Iris pigment epithelial cell (primary cell): ENCODE data around the gene PRSS27.
"Not testable (repeated sequence)": the region's sequence is repeated elsewhere in the genome, so short reads cannot be mapped to it uniquely, and the experiment has no call there.

Experiments used
- DNase-seq: peaks from one replicate; pipeline ENCODE4 v3.0.0-alpha.2; 2011; ENCODE audit warnings: low read depth

PRSS27 gene

DNA sequence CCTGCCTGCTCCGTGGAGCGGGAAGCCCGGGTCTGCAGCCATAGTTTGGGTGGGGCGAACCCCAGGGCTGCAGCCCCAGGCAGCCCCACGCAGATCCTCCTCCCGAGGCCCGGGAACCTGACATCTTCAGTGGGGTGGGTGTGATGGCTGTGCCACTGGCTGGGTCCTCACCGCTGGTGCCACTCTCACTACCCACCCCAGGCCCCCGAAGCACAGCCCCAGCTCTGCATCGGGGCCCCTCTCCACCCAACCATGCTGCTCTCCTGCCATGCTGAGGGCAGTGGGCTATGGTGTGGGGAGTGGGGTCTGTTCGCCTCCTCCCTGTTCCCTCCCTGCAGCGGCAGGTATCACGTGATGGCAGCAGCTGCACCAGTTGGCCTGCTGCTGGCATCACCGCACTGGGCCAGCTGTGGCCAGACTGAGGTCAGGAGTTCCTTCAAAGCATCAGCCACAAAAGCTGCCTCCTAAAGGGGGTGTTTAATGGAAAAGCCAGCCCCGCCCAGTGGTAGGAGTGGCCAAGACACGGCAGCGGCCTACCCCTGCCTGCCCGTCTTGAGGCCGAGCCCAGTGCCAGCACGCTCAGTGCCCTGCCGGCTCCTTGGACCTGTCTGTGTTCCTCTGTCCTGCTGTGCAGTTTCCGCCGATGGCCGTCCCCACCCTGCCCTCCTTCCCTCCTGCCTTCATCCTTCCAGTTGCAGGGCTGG is 26.9 kb downstream of the PRSS27 start:
- DNase-seq = peak; percentile 35

DNA sequence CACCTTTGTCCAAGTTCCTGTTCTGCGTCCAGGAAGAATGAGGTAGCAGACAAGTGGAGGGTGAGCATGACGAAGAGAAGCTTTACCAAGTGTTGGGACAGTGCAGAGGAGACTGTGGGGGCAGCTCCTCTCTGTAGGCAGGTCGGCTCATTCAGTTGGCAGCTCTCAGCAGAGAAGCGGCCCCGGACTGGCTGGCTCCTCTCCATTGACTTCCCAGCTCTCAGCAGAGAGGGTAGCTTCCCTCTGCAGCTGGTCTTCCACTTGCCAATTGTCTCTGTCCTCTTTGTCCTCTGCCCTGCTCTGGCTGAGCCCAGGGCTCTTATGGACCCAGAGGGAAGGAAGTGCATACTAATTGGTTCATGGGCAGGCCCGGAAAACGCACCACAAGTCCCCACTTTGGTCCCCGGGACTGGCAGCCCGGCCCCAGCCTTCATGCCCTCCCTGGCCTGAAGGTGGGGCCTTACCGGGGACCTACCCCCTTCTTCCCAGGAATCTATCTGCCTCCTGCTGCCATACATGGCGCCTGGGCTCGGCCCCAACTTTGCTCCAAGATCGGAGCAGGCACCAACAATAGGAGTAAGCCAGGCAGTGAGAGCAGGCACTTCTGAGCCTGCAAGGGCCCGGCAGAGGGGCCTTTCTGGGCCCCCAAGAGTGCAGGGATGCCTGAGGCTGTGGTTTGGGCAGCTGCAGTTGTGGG is 27.6 kb downstream of the PRSS27 start:
- no peak for DNase-seq

DNA sequence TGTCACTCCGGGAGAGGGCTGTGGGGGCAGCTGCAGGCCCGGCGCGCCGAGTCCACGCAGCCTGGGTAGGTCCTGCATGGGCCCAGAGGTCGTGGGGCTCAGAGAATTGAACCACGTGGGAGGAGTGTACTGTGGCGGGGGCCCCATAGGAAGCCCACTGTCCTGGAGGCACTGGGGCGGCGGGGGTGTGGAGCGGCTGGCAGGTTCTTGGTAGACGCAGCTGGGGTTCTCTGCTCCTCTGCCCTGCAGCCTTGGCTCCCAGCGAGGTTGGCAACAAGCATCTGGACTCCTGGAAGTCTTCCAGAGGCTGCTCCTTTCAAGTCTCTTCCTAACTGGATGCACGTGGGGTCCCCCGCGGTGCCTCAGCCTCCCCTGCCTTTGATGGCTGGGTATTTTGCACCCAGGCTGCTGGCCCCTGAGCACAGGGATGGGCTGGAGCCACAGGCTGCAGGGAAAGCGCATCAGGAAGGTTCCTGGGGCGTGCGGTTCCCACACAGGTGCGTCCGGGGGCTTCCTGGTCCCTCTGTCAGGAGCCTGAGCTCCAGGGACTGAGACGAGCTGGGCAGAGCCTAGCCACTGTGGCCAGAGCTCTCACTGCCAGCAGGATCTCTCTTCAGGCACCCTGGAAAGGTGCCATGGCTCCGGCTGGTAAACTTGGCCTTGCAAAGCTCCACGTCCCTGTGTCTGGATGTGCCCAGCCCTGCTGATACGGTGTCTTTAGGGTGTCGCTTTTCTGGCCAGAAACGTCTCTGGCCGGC is 28.4 kb downstream of the PRSS27 start:
- no peak for DNase-seq

DNA sequence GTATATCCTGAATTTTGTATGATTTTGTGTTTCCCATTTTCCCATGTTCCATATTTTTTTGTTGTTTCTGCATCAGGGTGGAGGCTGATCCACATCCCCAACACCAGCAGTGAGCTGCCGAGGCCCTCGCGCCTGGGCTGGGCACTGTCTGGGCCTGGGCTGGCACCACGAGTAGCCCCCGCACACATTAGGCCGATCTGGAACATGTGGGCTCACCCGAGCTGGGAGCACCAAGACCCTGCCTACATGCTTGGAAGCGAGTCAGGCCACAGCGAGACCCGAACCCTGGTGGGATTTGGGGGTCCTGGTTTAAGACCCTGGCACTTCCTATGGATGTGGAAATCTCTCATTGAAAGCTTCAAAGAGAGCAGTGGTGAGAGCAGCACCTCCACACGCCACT is 29.2 kb downstream of the PRSS27 start:
- DNase-seq = no peak

DNA sequence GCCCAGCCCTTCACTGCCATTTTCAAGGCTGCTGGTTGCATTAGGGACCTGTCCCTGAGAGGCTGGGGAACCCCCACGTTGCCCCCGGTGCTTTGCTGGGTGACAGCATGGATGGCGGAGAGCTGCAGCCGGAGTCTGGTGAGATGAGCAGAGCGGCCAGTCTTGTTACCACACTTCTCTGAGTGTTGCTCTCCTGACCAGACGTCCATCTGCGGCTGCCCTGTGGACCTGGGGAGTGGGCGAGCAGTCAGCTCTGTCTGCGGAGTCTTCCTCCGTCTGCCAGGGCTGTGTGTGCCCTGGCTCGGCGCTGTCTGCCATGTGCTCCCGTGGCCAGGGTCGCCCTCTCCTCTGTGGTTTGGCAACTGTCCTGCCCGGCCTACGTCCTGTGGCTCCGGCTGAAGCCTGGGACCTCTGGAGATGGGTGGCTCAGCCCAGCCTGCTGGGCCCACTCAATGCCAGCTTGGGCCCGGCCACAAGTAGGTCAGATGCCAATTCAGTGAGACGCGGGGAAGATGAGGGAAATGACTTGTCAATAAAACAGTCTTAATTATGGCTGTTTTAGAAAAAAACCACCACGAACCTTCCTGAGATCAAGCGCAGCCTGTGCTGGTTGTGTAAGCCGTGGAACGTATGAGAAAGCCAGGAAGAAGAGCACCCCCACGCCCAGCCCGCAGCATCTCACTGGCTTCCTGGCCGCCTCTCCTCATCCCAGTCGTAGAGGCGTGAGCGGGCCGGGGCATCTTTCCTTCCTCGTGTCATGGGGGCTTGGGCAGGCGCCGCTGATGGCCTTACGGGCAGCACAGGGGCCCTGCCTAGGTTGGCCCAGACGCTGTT is 29.8 kb downstream of the PRSS27 start:
- DNase-seq = no peak

DNA sequence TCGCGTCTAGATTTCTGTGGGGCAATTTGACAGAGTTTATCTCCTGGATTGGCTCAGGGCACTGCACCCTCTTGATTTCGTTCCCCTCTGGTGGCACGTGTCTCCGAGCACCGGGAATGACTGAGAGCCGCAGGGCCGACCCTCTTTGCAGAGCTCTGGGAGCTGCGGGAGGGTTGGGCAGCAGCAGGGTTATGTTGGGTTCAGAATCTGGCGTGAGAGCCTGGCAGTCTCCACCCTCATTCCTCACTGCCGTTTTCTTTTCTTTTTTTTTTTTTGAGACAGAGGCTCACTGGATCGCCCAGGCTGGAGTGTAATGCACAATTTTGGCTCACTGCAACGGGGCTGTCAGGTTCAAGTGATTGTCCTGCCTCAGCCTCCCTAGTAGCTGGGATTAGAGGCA is 30.6 kb downstream of the PRSS27 start:
- DNase-seq = not testable (repeated sequence)

DNA sequence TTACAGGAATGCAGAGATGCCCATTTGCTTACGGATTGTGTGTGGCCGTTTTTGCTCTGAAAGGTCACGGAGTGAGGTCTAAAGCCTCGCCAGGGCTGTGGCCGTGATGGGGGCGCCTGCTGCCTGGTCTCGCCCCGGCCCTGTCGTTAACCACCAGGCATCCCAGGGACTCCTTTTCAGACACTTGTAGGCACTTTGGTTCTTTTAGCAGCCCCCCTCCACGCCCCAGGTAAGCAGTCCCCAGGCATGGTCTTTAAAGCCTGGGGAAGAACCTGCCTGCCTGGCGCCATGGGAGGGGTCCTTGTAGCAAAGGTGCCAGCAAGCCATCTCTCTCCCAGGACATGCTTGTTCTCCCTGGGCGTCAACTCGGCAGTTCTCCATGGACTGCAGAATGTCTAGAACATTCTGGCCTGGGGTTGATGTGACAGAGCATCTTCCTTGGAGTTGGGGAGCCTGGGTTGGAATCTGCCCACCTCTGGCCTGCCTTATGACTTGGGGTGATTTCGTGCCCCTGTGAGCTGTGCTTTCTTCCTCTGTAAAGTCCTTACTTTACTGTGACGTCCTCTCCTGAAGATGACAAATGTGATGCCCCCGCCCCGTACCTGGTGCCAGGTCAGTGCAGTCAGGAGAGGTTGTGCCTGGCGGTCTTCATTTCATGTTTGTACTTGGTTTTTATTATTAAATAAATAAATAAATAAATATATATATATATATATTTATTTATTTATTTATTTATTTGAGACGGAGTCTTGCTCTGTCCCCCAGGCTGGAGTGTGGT is 32.3 kb downstream of the PRSS27 start:
- DNase-seq = no peak

DNA sequence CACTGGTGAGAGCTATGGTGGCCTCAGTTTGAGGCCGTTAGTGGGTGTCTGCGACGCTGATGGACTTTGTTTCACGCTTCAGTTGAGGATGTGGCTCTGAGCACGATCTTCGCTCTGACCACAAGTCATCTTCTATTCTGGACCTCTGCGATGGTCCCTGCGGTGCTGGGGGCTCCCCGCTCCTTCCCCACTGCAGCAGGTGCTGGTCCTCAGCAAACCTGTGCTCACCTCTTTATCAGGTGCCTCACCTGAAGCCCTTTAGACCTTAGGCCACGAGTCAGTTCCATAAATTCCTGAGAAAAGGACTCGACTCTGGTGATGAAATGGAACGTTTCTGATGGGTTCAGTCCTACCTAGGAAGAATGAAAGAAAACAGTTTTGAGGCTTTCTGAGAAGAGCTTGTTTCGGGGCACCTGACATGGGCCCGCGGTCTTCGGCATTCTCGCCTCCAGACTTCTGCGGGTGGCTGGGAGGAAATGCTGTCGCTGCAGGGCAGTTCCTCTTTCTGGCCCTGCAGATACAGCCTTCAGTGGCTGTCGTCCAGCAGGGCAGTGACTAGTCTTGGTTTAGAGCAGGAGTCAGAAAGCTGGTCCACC is 33.0 kb downstream of the PRSS27 start:
- DNase-seq = no peak

DNA sequence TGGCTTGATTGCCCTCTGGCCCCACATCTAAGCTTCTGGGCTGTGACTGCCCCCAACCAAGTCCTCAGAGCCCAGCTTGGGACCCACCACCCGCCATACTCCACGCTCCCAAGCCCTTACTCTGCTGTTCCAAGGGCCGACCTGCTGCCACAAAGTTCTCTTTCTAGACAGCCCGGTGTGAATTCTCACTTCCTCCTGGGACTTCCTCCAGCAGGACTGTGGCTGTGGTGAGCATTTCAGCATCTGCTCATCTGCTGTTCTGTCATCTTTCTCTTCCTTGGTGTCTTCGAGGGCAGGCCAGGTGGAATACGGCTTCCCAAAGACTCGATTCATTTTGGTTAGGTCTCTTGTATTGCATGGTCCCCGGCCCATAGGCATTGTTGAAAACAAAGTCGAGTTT is 33.9 kb downstream of the PRSS27 start:
- DNase-seq = not testable (repeated sequence)

DNA sequence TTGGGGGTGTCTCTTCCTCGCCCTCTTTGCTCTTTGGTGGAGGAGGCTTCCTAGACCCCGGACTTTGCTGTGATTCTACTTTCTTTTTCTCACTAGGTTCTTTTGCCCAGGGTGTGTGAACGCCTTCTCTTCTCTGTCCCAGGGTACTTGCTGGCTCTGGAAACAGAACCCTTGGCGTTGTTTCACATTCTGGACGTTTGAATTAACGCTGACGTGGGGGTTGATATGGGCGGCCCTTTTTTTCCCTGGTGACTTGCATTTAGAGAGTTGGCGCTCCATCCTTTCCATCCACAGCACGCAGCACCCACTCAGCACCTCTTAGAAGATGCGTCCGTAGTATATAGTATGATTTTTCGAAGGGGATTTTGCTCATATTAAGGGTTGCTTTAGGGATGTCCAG is 37.0 kb downstream of the PRSS27 start:
- peak; percentile 34 for DNase-seq

DNA sequence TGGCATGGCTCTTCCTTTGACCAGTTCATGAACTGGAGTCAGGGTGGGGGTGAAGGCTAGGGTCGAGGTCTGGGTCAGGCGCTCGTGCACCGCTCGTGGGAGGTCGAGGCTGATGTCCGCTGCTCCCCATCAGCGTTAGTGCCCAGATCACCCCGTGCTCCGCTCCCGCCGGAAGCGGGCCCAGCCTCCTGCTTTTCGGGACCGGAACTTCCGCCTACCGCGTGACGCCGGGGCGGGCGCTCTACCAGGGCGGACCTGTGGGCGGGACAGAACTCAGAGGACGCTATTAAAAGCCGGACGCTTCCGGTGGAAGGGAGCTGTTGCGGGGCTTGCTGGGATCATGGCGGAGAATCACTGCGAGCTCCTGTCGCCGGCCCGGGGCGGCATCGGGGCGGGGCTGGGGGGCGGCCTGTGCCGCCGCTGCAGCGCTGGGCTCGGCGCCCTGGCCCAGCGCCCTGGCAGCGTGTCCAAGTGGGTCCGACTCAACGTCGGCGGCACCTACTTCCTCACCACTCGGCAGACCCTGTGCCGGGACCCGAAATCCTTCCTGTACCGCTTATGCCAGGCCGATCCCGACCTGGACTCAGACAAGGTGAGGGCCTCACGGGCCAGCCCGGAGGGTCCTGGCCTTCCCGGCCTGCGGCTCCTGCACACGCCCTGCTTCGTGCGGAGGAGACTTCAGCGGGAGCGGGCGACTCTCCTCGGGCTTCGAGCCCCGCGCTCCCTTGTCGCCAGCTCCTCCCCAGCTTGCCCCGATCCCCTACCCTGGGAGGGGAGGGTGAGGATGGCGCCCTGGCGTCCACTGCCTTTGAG is 37.6 kb downstream of the PRSS27 start, which contains the start of gene KCTD5:
TSS of gene KCTD5 (plus strand) at position 315 of the 813 bp plus-strand sequence. CDS start at position 341, 26 bp downstream.
- peak; percentile 97 for DNase-seq

DNA sequence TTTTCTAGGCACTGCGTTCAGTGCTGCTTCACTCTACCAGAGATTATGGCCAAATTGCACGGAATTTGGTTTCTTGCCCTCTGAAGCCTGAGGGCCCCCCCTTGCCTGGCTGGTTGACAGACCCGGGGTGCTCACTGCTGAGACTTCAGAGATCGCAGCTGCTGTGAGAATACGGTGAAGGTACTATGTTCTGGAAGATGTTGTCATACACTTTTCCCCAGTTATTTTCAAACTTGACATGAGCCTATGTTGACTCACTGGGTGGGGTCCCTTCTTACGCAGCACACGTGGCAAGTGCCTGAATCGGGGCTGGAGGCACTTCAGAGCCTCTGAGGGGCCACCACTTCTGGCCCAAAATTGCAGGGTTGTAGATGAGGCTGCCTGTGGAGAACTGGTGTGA is 39.7 kb downstream of the PRSS27 start:
- not testable (repeated sequence) for DNase-seq

DNA sequence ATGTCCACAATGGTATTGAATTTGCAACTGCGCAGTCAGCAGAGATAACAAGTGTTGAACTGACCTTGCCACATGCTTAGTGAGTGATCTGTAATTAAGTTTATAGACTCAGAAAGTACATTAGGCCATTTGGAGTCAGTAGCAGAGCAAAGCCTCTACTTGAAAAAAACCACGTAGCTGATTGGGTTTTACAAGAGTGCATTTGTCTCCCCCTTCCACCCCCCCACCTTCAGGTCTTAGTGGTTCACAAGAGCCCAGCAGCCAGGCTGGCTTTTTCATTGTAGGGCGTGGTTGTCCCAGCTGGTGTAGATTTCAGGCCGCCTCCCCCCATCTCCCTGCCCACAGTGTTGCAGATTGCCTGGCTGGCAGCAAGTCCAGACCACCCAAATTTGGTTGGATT is 40.1 kb downstream of the PRSS27 start:
- DNase-seq = not testable (repeated sequence)

DNA sequence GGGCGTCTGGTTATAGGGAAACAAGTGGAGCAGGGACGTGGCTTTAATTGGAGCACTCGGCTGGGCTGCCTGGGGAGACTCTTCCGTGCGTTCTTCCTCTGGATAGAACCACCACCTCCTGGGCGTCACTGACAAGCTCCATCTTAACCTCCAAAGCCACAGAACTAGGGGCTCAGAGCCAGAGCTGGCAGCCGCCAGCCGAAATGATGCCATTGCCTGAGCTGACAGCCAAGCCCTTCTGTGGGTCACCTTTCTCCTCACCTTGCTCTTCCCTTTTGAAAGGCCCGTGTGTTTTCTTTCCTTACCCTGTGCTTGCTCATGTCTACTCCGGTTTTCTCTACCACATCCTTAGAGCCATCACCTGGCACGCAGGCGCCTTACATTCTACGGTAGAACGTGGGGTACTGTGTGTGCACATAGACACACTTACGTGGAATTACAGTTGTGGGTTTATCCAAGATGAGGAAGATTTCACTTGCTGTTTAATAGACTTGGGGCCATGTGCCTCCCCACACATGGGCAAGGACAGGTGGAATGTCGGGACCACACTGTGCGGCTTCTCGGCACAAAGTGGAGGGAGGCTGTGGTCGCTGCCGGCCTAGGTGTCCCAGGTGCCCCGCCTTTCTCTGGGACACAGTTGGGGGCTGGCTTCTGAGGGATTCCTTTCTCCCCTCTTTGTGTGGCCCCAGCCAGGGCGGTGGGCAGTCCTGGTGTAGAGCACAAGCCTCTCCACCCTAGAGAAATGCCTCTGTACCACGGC is 41.6 kb downstream of the PRSS27 start:
- not testable (repeated sequence) for DNase-seq

DNA sequence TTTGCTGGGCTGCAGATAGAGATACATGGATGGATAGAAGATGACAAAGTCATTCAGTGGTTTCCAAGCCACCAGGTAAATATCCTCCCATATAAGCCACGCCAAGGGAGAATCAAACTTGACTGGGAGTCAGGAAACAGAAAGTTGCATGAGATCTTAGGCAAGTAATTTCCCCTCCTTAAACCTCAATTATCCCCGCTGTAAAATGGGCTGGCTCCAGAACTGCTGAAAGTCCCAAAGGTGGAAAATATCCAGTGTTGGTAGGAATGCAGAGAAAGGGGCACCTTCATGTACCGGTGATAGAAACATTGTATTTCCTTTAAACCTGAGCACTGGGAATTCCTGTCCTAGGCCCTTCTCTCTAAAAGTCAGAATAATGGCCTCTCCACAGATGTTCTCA is 43.1 kb downstream of the PRSS27 start:
- DNase-seq = not testable (repeated sequence)

DNA sequence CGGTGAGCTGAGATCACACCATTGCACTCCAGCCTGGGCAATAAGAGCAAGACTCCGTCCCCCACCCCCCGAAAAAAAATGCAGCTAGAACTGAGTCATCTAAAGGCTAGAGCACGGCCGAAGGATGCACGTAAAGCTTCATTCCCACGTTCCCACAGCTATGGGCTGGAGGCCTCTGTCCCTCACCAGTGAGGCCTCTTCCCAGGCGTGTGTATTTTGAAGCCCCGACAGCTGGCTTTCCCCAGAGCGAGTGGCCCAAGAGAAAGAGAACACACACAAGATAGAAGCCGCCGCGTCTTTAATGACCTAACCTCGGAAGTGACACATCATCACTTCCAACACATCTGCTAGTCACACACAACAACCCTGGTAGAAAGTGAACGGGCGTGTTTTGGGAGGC is 44.3 kb downstream of the PRSS27 start:
- DNase-seq = no peak

DNA sequence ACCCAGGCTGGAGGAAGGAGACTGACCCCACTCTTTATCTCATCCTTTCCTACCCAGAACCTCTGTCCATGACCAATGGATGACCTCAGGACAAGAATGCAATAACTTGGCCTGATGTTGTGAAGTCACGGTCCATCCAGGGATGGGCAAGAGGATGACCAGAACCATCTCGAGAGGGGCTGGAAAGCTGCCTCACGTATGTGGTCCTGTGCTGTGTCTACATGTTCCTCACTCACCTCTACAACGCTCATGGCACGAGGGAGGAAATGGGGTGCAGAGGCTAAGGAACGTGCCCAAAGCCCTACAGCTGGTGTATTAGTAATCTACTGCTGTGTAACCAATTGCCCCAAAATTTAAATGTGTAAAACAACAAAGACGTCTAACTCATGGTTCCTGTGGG is 45.0 kb downstream of the PRSS27 start:
- no peak for DNase-seq

DNA sequence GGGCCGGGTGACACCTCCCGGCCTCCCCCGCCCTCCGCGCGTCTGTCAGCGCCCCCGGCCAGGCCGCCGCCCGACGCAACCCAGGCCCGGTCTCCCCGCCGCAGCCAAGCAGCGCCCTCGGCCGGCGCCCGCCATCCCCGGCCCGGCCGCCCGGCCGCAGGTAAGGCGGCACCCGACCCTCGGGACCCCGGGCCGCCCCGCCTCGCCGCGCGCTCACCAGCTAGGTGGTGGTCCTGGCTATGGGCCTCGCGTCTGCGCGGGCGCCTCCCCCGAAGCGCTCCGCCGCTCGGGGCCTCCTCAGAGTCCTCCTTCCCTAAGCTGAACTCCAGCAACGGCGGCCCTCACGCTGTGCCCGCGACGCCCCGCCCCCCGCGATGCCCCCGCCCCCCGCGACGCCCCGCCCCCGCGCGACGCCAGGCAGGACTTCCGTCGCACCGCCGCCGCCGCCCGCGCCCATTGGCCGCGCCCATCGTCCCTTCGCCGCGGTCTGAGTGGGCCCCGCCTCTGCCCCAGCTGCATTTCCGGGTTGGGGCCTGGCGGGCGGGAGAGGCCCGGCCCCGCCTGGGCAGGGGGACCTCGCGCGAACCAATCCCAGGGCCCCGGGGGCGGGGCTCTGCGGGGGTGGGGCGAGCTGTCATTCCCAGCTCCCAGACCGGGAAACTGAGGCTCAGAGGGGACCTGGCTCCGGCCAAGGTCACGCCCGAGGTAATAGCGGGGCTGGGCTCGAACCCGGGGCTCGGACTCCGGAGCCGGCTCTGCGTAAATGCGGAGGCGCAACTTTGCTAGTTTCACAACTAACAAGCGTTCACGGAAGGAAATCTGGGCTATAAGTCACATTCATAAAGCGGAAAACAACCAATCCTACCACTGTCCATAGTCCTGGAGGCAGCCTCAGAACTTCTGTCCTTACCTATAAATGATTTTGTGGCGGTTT is 46.7 kb downstream of the PRSS27 start:
- peak; percentile 94 for DNase-seq
